NT2/D1 (cell line): Measurements from ENCODE around the gene GGACT.
A peak's percentile ranks its signal among the peaks of the same experiment; 100 is the strongest.

Experiments used
- DNase-seq: peaks from one replicate; pipeline ENCODE4 v3.0.0-alpha.2; 2011; ENCODE audit warnings: low read depth, low spot score
- H3K27me3 ChIP-seq: 2 replicates; pipeline ENCODE4 v1.6.0; 2011; ENCODE audit warnings: mild to moderate bottlenecking; ENCODE audit not compliant: insufficient read length, insufficient read depth
- H3K36me3 ChIP-seq: 2 replicates; pipeline ENCODE4 v1.6.1; 2011; ENCODE audit warnings: mild to moderate bottlenecking, low read length, mixed read lengths; ENCODE audit not compliant: insufficient read depth, insufficient read length
- H3K4me1 ChIP-seq: 2 replicates; pipeline ENCODE4 v1.5.1; 2011; ENCODE audit not compliant: insufficient read depth, insufficient read length
- H3K4me3 ChIP-seq: 2 replicates; pipeline ENCODE4 v1.5.1; 2011; ENCODE audit warnings: low read depth; ENCODE audit not compliant: insufficient read length
- H3K9ac ChIP-seq: 2 replicates; pipeline ENCODE4 v1.6.0; 2011; ENCODE audit warnings: low read depth; ENCODE audit not compliant: insufficient read length
- H3K9me3 ChIP-seq: 2 replicates; pipeline ENCODE4 v1.5.1; 2011; ENCODE audit warnings: mild to moderate bottlenecking, low read length; ENCODE audit not compliant: insufficient read depth
- SUZ12 ChIP-seq: IDR thresholded peaks from 2 replicates; pipeline ENCODE4 v1.6.1; 2011; ENCODE audit not compliant: insufficient read length, insufficient read depth; ENCODE audit errors: extremely low read depth
- YY1 ChIP-seq: IDR thresholded peaks from 2 replicates; pipeline ENCODE4 v1.6.1; 2011; ENCODE audit not compliant: insufficient read length, insufficient read depth
- ZNF274 ChIP-seq: IDR thresholded peaks from 2 replicates; pipeline ENCODE4 v1.6.1; 2011; ENCODE audit warnings: mild to moderate bottlenecking, low read depth, low read length

GGACT gene

GRCh38 chr13:100534911-100535310, 53.7 kb downstream of the GGACT start:
- no peaks in the 10 kb centered on the region for H3K36me3 ChIP-seq
- no peaks in the 10 kb centered on the region for H3K27me3 ChIP-seq
- no peaks in the 10 kb centered on the region; the same call in 1 of the 2 replicates for H3K9me3 ChIP-seq
- TF ChIP-seq ZNF274 (no peak), SUZ12 (no peak), YY1 (no peak)
- DNase-seq: no peak
- H3K9ac ChIP-seq: no peak overlapping the region
- H3K4me1 ChIP-seq: peaks cover 2% of the 10 kb centered on the region
- no peak overlapping the region for H3K4me3 ChIP-seq

GRCh38 chr13:100534147-100534843, 54.3 kb downstream of the GGACT start:
- no peak for DNase-seq
- H3K27me3 ChIP-seq: no peaks in the 10 kb centered on the region
- no peak for TF ChIP-seq ZNF274
- no peak for TF ChIP-seq YY1
- TF ChIP-seq SUZ12: no peak
- no peak overlapping the region for H3K9ac ChIP-seq
- no peaks in the 10 kb centered on the region; the same call in 1 of the 2 replicates for H3K9me3 ChIP-seq
- peaks cover 2% of the 10 kb centered on the region for H3K4me1 ChIP-seq
- no peaks in the 10 kb centered on the region for H3K36me3 ChIP-seq
- H3K4me3 ChIP-seq: no peak overlapping the region

- Histone ChIP-seq H3K9ac (no peak overlapping the region), H3K9me3 (no peaks in the 10 kb centered on the region; the same call in 1 of the 2 replicates), H3K36me3 (peaks cover 2% of the 10 kb centered on the region), H3K27me3 (no peaks in the 10 kb centered on the region), H3K4me3 (no peak overlapping the region), H3K4me1 (peaks cover 2% of the 10 kb centered on the region)
- DNase-seq: no peak
- TF ChIP-seq YY1: no peak
- no peak for TF ChIP-seq SUZ12
- TF ChIP-seq ZNF274: no peak
Observed at GRCh38 chr13:100533588-100534041, 55.0 kb downstream of the GGACT start.

- no peak overlapping the region for H3K4me3 ChIP-seq
- H3K9me3 ChIP-seq: no peaks in the 10 kb centered on the region
- no peaks in the 10 kb centered on the region for H3K27me3 ChIP-seq
- H3K9ac ChIP-seq: no peak overlapping the region
- DNase-seq: no peak
- peaks cover 2% of the 10 kb centered on the region for H3K4me1 ChIP-seq
- no peak for TF ChIP-seq YY1
- H3K36me3 ChIP-seq: peaks cover 2% of the 10 kb centered on the region
Observed at GRCh38 chr13:100532836-100533435, 55.7 kb downstream of the GGACT start.

GRCh38 chr13:100532090-100532766, 56.4 kb downstream of the GGACT start:
- Histone ChIP-seq H3K4me1 (peaks cover 2% of the 10 kb centered on the region), H3K27me3 (no peaks in the 10 kb centered on the region), H3K9ac (no peak overlapping the region), H3K4me3 (no peak overlapping the region), H3K9me3 (no peaks in the 10 kb centered on the region), H3K36me3 (peaks cover 2% of the 10 kb centered on the region)
- TF ChIP-seq SUZ12 (no peak), YY1 (no peak)
- DNase-seq: no peak

- TF ChIP-seq YY1 (no peak), ZNF274 (no peak), SUZ12 (no peak)
- peaks cover 8% of the 10 kb centered on the region for H3K4me1 ChIP-seq
- H3K36me3 ChIP-seq: peaks cover 2% of the 10 kb centered on the region
- no peaks in the 10 kb centered on the region for H3K9me3 ChIP-seq
- no peak overlapping the region for H3K4me3 ChIP-seq
- H3K27me3 ChIP-seq: no peaks in the 10 kb centered on the region
- DNase-seq: no peak
- H3K9ac ChIP-seq: peak overlapping the region; percentile 13
Observed at GRCh38 chr13:100530671-100531213, 57.8 kb downstream of the GGACT start.
